H1 (cell line): ENCODE data around the gene IFNL3.

Experiments
- BACH1 ChIP-seq: IDR thresholded peaks from 2 replicates; pipeline ENCODE4 v1.6.1; 2012; ENCODE audit warnings: low read length, improper control_type of control experiment
- BRCA1 ChIP-seq: IDR thresholded peaks from 2 replicates; pipeline ENCODE4 v1.6.1; 2012; ENCODE audit warnings: low read depth, low read length, improper control_type of control experiment
- CEBPB ChIP-seq: IDR thresholded peaks from 2 replicates; pipeline ENCODE4 v1.6.1; 2012; ENCODE audit warnings: low read depth, low read length
- EP300 ChIP-seq, 2 experiments: IDR thresholded peaks; 1 replicate in 1 of 2; 2 replicates in 1 of 2; pipeline ENCODE4 v1.6.1; 2011 to 2012; ENCODE audit warnings: low read depth in 2 of 2, low read length in 2 of 2, mild to moderate bottlenecking in 2 of 2, borderline replicate concordance in 1 of 2, inconsistent platforms in 1 of 2, moderate library complexity in 1 of 2
- EZH2 ChIP-seq: fragments of 200-600 bp; sonication (generic); IDR thresholded peaks from 2 replicates; pipeline ENCODE4 v1.7.1; 2012; ENCODE audit warnings: low read depth, mild to moderate bottlenecking, moderate library complexity, low read length, inconsistent platforms; ENCODE audit not compliant: severe bottlenecking
- JUND ChIP-seq: IDR thresholded peaks from 2 replicates; pipeline ENCODE4 v1.6.1; 2011; ENCODE audit warnings: mild to moderate bottlenecking, improper control_type of control experiment, low read length
- PHF8 ChIP-seq: fragments of 200-600 bp; sonication (generic); conservative IDR thresholded peaks from 2 replicates; pipeline ENCODE4 v1.7.1; 2012; ENCODE audit warnings: low read depth, mild to moderate bottlenecking, inconsistent platforms, low read length, moderate library complexity
- POLR2AphosphoS5 ChIP-seq: IDR thresholded peaks from 2 replicates; pipeline ENCODE4 v1.6.1; 2011; ENCODE audit warnings: low read depth, low read length
- RAD21 ChIP-seq, 2 experiments: IDR thresholded peaks in 1 of 2; conservative IDR thresholded peaks in 1 of 2; 2 replicates each; pipeline ENCODE4 v1.6.1; 2011; ENCODE audit warnings: low read depth in 2 of 2, low read length in 2 of 2, improper control_type of control experiment in 1 of 2, inconsistent platforms in 1 of 2, mild to moderate bottlenecking in 1 of 2, moderate library complexity in 1 of 2
- SP1 ChIP-seq: IDR thresholded peaks from 2 replicates; pipeline ENCODE4 v1.6.1; 2011; ENCODE audit warnings: low read depth, low read length
- TEAD4 ChIP-seq: IDR thresholded peaks from 2 replicates; pipeline ENCODE4 v1.6.1; 2012; ENCODE audit warnings: low read depth, low read length, inconsistent platforms, mixed read lengths
- YY1 ChIP-seq: IDR thresholded peaks from 2 replicates; pipeline ENCODE4 v1.6.1; 2011; ENCODE audit warnings: low read depth, mild to moderate bottlenecking, low read length
- TF ChIP-seq, protein P1 (sequence below): fragments of 300-600 bp; sonication (generic); IDR thresholded peaks from 2 replicates; pipeline ENCODE4 v1.7.1; 2012; ENCODE audit warnings: low read length, moderate library complexity, mild to moderate bottlenecking, inconsistent platforms; ENCODE audit not compliant: insufficient replicate concordance
- TF ChIP-seq, protein P2 (sequence below), 3 experiments: IDR thresholded peaks; 1 replicate in 2 of 3; 2 replicates in 1 of 3; pipeline versions ENCODE4 v1.5.1 to v1.6.1; 2011; ENCODE audit warnings: low read length in 3 of 3, mild to moderate bottlenecking in 3 of 3, inconsistent platforms in 2 of 3, low read depth in 1 of 3, moderate library complexity in 1 of 3; ENCODE audit not compliant: insufficient read depth in 1 of 3; ENCODE audit errors: control extremely low read depth in 1 of 3

DNA sequence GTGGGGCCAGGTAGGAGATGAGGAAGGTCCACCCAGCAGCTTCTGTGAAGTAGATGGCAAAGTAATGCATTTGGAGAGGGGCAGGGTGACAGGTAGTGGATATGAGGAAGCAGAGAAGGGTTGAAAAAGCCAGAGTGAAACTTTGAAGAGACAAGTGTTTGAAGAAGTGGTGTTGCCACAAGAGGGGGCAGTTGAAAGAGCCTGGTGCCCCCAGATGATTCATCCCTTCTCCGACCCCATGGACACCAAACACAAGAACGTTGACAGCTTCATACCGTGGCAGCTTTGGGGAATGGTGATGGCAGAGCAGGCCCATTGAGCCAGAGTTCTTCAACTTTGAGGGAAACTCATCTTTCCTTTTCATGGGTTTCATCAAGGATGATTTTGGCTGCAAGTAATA lies 19.9 kb downstream of the IFNL3 start:
- TF ChIP-seq CEBPB = no peak
- no peak for TF ChIP-seq POLR2AphosphoS5
- TF ChIP-seq, protein P1, sequence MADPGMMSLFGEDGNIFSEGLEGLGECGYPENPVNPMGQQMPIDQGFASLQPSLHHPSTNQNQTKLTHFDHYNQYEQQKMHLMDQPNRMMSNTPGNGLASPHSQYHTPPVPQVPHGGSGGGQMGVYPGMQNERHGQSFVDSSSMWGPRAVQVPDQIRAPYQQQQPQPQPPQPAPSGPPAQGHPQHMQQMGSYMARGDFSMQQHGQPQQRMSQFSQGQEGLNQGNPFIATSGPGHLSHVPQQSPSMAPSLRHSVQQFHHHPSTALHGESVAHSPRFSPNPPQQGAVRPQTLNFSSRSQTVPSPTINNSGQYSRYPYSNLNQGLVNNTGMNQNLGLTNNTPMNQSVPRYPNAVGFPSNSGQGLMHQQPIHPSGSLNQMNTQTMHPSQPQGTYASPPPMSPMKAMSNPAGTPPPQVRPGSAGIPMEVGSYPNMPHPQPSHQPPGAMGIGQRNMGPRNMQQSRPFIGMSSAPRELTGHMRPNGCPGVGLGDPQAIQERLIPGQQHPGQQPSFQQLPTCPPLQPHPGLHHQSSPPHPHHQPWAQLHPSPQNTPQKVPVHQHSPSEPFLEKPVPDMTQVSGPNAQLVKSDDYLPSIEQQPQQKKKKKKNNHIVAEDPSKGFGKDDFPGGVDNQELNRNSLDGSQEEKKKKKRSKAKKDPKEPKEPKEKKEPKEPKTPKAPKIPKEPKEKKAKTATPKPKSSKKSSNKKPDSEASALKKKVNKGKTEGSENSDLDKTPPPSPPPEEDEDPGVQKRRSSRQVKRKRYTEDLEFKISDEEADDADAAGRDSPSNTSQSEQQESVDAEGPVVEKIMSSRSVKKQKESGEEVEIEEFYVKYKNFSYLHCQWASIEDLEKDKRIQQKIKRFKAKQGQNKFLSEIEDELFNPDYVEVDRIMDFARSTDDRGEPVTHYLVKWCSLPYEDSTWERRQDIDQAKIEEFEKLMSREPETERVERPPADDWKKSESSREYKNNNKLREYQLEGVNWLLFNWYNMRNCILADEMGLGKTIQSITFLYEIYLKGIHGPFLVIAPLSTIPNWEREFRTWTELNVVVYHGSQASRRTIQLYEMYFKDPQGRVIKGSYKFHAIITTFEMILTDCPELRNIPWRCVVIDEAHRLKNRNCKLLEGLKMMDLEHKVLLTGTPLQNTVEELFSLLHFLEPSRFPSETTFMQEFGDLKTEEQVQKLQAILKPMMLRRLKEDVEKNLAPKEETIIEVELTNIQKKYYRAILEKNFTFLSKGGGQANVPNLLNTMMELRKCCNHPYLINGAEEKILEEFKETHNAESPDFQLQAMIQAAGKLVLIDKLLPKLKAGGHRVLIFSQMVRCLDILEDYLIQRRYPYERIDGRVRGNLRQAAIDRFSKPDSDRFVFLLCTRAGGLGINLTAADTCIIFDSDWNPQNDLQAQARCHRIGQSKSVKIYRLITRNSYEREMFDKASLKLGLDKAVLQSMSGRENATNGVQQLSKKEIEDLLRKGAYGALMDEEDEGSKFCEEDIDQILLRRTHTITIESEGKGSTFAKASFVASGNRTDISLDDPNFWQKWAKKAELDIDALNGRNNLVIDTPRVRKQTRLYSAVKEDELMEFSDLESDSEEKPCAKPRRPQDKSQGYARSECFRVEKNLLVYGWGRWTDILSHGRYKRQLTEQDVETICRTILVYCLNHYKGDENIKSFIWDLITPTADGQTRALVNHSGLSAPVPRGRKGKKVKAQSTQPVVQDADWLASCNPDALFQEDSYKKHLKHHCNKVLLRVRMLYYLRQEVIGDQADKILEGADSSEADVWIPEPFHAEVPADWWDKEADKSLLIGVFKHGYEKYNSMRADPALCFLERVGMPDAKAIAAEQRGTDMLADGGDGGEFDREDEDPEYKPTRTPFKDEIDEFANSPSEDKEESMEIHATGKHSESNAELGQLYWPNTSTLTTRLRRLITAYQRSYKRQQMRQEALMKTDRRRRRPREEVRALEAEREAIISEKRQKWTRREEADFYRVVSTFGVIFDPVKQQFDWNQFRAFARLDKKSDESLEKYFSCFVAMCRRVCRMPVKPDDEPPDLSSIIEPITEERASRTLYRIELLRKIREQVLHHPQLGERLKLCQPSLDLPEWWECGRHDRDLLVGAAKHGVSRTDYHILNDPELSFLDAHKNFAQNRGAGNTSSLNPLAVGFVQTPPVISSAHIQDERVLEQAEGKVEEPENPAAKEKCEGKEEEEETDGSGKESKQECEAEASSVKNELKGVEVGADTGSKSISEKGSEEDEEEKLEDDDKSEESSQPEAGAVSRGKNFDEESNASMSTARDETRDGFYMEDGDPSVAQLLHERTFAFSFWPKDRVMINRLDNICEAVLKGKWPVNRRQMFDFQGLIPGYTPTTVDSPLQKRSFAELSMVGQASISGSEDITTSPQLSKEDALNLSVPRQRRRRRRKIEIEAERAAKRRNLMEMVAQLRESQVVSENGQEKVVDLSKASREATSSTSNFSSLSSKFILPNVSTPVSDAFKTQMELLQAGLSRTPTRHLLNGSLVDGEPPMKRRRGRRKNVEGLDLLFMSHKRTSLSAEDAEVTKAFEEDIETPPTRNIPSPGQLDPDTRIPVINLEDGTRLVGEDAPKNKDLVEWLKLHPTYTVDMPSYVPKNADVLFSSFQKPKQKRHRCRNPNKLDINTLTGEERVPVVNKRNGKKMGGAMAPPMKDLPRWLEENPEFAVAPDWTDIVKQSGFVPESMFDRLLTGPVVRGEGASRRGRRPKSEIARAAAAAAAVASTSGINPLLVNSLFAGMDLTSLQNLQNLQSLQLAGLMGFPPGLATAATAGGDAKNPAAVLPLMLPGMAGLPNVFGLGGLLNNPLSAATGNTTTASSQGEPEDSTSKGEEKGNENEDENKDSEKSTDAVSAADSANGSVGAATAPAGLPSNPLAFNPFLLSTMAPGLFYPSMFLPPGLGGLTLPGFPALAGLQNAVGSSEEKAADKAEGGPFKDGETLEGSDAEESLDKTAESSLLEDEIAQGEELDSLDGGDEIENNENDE = no peak
- TF ChIP-seq, protein P2, sequence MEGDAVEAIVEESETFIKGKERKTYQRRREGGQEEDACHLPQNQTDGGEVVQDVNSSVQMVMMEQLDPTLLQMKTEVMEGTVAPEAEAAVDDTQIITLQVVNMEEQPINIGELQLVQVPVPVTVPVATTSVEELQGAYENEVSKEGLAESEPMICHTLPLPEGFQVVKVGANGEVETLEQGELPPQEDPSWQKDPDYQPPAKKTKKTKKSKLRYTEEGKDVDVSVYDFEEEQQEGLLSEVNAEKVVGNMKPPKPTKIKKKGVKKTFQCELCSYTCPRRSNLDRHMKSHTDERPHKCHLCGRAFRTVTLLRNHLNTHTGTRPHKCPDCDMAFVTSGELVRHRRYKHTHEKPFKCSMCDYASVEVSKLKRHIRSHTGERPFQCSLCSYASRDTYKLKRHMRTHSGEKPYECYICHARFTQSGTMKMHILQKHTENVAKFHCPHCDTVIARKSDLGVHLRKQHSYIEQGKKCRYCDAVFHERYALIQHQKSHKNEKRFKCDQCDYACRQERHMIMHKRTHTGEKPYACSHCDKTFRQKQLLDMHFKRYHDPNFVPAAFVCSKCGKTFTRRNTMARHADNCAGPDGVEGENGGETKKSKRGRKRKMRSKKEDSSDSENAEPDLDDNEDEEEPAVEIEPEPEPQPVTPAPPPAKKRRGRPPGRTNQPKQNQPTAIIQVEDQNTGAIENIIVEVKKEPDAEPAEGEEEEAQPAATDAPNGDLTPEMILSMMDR (IDR thresholded peaks at IDR 0.05; ENCODE audit: control extremely low read depth in 1 of 3, insufficient read depth in 1 of 3, low read depth in 1 of 3, low read length in 3 of 3) = peak; percentile 13 to 52 (median 41); a peak in 3 of 4 replicates
- TF ChIP-seq JUND = peak; percentile 71; the same call in 1 of the 2 replicates
- no peak for TF ChIP-seq TEAD4
- no peak for TF ChIP-seq EZH2
- no peak for TF ChIP-seq EP300 (IDR thresholded peaks at IDR 0.05; ENCODE audit: borderline replicate concordance in 1 of 2, low read depth in 2 of 2, low read length in 2 of 2)
- no peak for TF ChIP-seq YY1
- no peak for TF ChIP-seq BACH1
- peak; percentile 48 to 51 for TF ChIP-seq RAD21 (IDR thresholded peaks at IDR 0.05 in 1 of 2, conservative IDR thresholded peaks at IDR 0.05 in 1 of 2; ENCODE audit: low read depth in 2 of 2, low read length in 2 of 2)
- no peak for TF ChIP-seq SP1
- no peak for TF ChIP-seq PHF8
- no peak for TF ChIP-seq BRCA1
